HG03280 (cell line): Measurements from ENCODE around the gene PRDX3.
"Not testable (repeated sequence)": the region's sequence is repeated elsewhere in the genome, so short reads cannot be mapped to it uniquely, and the experiment has no call there.

ENCODE experiments used
- ATAC-seq: cut with Tn5 transposase; IDR thresholded peaks from one replicate; pipeline ENCODE4 v1.9.1; 2021; ENCODE audit warnings: mild to moderate bottlenecking, moderate library complexity; ENCODE audit not compliant: unreplicated experiment

The PRDX3 gene

GRCh38 chr10:119206603-119207365 lies 28.2 kb upstream of the PRDX3 start:
- peak; percentile 55 for ATAC-seq

GRCh38 chr10:119205894-119206602 lies 27.4 kb upstream of the PRDX3 start:
- ATAC-seq, result peak; percentile 18

DNA sequence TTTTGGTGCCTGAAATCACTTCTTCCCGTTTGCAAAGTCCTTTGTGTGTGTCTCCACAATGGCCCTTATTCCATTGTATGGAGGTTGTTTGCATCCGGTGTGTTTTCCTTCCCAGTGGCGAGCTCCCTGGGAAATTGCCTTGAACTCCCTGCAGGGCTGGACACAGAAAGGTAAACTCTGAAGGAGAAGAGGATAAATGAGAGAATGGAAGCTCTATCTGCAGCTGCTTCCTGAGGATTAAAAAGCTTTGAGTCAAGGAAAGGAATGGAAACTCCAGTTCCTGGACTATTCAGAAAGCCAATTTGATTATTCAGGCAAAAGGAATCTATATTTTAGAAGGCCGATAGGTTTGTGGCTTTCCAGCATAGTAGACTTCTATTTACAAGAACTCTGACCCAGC lies 24.4 kb upstream of the PRDX3 start:
- ATAC-seq, result no peak

DNA sequence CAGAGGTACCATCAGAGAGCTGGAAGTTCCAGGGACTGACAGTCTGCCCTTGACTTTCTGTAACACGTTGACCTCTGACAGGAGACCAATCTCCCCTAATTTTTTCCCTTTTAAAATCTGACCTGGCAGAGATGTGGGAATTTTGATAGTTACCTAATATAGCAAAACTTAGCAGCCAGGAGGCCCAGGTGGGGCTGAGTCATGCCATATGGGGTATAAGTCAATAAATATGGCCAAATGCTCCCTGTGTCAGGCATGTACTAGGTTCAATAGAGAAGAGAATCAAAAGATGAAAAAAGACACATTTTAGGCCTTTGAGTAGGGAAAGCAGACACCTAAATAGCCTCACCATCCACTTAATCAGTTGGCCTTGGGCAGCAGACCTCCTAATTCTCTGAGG lies 22.6 kb upstream of the PRDX3 start:
- no peak for ATAC-seq

GRCh38 chr10:119199231-119199992 lies 20.8 kb upstream of the PRDX3 start:
- no peak for ATAC-seq

GRCh38 chr10:119198438-119198837 lies 19.8 kb upstream of the PRDX3 start:
- ATAC-seq, result no peak

- ATAC-seq, result no peak
These were observed 19.3 kb upstream of the PRDX3 start for GRCh38 chr10:119197921-119198320.

DNA sequence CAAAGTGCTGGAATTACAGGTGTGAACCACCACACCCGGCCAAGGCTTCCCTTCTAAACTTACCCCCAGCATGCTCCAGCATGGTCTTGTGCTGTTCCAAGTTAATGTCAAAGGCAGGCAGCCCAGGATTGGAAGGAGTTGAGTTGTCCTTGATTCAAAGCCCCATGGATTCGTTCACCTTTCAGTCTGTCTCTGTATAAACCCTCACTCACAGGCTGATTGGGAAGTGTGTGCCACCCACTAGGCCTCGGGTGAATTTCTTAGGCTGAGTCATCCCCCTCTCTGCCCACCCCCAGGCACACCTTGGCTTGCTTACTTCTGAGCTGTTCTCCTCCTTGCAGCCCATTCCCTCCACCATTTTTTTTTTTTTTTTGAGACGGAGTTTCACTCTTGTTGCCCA lies 13.3 kb upstream of the PRDX3 start:
- ATAC-seq, result no peak

GRCh38 chr10:119190954-119191785 lies 12.6 kb upstream of the PRDX3 start:
- ATAC-seq, result no peak

- ATAC-seq, result no peak
These were observed 11.7 kb upstream of the PRDX3 start for GRCh38 chr10:119190353-119190752.

DNA sequence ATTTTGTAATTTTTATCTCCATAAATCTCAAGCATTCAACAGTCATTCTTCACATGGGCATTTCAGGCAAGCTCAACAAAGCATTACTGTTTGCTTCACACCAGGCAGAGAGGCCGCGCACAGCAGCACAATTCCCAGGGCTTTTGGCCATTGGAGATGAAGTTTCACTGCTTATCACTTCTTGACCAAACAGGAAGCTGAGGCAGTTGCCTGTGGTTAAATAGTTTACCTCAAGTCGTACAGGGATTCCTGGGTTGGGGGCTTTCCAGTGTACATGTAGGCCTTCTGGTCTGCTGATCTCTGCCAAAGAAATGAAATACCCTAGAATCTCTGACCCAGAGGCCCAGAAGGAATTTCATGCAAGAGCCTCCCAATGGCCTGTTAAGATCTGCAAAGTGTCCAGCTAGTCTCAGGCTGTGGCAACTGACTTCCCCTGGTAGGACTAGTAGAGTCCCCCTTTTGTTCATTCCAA lies 11.2 kb upstream of the PRDX3 start:
- ATAC-seq, result no peak

DNA sequence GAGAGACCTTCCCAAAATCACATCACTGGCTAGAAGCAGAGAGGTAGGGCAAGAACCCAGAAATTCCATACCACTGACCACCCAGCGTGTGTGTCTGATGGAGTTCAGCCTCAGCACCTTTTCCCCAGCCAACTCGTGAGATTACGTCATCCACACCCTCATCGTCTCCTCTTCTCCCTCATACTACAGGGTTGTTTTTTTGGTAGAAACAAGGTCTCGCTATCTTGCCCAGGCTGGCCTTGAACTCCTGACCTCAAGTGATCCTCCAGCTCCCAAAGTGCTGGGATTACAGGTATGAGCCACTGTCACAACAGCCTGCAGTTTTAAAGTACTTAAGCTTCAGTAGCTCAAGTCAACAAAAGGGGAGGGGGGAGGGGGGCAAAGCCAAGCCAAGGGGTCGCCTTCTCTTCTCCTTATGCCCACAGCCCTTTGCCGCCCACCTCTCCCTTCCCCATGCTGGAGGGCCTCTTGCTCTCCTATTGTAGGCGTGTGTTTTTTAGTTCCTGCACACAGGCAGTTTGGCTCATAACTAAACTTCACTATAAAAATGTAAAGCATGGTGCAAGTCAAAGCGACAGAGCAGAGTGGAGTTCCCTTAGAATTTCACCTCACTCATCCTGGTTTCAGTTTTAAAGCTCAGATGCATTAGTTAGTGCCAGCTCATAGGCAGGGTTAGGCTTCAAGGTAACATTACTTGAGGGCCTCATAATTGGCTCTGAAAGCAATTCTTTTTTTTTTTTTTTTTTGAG lies 5.2 kb upstream of the PRDX3 start:
- ATAC-seq, result no peak

- ATAC-seq, result not testable (repeated sequence)
These were observed 2.3 kb upstream of the PRDX3 start for GRCh38 chr10:119180850-119181400.

- no peak for ATAC-seq
These were observed 772 bp downstream of the PRDX3 start for GRCh38 chr10:119177708-119178371.

DNA sequence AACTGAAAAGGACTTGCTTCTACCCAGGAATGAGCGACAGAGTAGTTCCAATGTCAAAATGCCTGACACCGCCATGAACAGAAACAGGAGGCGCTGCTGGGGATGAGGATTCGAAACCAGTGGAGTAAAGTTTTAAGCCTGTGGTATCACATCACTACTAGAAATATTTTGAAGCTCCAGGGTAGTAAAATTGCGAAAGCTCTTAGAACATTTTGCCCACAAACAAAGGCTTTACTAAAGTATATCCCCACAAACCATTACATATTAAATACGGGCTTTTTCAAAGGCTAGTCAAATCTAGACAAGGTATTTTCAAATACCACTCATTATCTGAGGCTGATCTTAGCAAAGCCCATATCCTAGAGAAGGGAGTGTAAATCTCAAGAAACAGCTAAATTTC lies 2.4 kb downstream of the PRDX3 start:
- no peak for ATAC-seq

DNA sequence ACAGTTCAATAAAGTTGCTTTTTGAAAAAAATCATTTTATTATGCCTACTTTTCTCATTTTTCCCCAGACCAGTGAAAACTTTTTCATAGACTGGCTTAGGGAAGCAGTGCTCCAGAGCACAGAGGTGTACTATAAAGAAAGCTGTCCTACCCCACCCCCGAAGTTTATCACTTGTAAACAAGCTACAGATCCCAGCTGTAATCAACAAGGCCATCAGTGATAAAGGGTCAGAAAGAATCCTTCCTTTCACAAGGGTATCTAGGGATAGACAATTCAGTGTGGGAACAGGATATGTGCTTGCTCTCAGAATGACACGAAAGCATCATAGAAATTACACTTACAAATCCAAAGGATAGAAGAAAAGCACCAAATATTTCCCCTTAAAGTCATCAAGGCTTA lies 4.5 kb downstream of the PRDX3 start:
- ATAC-seq, result no peak

GRCh38 chr10:119167041-119167440 lies 11.6 kb downstream of the PRDX3 start:
- no peak for ATAC-seq

DNA sequence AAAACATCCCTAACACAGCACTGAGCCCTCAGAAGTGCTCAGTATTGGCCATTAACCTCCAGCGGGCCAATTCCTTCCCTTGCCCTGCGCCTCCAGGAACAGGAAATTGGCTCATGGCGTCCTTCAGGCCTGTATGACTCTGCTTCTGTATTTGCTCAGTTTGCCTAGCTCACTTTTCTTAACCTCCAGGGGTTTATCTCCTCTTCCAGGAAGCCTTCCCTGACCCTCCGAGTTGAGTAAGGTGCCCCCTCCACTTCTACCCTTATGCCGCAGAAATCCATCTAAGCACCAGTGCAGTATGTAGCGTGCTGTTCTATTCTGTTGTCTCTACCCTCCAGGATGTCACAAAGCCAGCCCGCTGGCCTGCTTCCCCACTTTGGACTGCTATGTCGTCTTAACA lies 12.0 kb downstream of the PRDX3 start:
- no peak for ATAC-seq

DNA sequence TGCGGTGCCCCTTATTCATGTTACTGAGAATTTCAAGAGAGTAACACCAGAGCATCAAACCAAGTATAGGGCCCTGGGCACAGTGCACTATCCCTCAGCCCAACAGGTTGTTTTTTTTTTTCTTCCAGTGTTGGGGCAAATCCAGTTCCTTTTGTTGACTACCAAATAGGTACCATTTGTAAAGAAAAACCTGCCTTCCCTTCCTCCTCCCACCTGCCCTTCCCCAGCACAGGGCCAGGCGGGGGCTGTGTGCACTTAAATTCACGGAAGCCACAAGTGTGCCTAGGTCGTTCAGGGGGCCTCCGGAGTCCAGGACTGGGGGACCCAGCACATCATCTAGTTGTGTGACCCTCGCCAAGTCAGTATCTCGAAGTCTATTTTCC lies 12.5 kb downstream of the PRDX3 start:
- ATAC-seq, result no peak
